Uterus (tissue), 2 donors: ENCODE results near the gene IQCK.

Experiments
- POLR2A ChIP-seq, 2 donors: fragments of 450-650 bp; IDR thresholded peaks; one replicate each; pipeline ENCODE4 v1.6.1; 2016; ENCODE audit warnings: antibody characterized with exemption in 2 of 2, mild to moderate bottlenecking in 1 of 2, moderate library complexity in 1 of 2
- TF ChIP-seq, protein P1 (sequence below), 4 experiments: fragments of 200-600 bp in 2 of 4; fragments of 450-650 bp in 2 of 4; sonication (generic) in 2 of 4; IDR thresholded peaks; one replicate each; pipeline ENCODE4 v1.5.1; 2016 to 2019; ENCODE audit warnings: antibody characterized with exemption in 4 of 4, mild to moderate bottlenecking in 2 of 4, moderate library complexity in 1 of 4

DNA sequence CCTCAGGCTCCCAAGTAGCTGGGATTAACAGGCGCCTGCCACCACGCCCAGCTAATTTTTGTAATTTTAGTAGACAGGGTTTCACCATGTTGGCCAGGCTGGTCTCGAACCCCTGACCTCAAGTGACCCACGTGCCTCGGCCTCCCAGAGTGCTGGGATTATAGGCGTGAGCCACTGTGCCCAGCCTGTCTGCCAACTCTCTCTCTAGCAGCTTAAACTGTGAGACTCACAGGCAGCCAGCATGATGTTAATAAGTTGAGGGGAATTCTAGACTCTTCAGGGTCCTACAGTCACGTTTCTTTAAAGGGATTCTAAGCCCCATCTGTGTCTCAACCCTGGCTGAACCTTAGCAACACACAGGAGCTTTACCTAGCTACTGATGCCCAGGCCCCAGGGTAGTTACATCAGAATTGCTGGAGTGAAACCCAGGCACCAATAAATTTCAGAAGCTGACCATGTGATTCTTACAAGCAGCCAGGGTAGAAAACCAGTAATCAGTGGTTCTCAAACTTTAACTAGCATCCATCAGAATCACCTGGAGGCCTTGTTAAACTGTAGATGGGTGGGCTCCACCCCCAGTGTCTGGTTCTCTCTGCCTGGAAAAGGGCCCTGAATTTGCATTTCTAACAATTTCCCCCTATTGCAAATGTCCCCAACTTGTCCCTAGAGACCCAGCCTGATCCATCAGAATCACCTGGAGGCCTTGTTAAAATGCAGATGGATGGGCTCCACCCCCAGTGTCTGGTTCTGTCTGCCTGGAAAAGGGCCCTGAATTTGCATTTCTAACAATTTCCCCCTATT lies 135.9 kb downstream of the IQCK start:
- no peak for TF ChIP-seq POLR2A (IDR thresholded peaks at IDR 0.05)
- TF ChIP-seq, protein P1, sequence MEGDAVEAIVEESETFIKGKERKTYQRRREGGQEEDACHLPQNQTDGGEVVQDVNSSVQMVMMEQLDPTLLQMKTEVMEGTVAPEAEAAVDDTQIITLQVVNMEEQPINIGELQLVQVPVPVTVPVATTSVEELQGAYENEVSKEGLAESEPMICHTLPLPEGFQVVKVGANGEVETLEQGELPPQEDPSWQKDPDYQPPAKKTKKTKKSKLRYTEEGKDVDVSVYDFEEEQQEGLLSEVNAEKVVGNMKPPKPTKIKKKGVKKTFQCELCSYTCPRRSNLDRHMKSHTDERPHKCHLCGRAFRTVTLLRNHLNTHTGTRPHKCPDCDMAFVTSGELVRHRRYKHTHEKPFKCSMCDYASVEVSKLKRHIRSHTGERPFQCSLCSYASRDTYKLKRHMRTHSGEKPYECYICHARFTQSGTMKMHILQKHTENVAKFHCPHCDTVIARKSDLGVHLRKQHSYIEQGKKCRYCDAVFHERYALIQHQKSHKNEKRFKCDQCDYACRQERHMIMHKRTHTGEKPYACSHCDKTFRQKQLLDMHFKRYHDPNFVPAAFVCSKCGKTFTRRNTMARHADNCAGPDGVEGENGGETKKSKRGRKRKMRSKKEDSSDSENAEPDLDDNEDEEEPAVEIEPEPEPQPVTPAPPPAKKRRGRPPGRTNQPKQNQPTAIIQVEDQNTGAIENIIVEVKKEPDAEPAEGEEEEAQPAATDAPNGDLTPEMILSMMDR (IDR thresholded peaks at IDR 0.05), result no peak
